Activated gamma-delta T cell (primary cell): ENCODE measurements around the gene REEP6.
"Not testable (repeated sequence)": the region's sequence is repeated elsewhere in the genome, so short reads cannot be mapped to it uniquely, and the experiment has no call there.

Experiments used
- DNase-seq: peaks from one replicate; lab custom pipeline; 2025; lab: John Stamatoyannopoulos, UW

Gene REEP6

DNA sequence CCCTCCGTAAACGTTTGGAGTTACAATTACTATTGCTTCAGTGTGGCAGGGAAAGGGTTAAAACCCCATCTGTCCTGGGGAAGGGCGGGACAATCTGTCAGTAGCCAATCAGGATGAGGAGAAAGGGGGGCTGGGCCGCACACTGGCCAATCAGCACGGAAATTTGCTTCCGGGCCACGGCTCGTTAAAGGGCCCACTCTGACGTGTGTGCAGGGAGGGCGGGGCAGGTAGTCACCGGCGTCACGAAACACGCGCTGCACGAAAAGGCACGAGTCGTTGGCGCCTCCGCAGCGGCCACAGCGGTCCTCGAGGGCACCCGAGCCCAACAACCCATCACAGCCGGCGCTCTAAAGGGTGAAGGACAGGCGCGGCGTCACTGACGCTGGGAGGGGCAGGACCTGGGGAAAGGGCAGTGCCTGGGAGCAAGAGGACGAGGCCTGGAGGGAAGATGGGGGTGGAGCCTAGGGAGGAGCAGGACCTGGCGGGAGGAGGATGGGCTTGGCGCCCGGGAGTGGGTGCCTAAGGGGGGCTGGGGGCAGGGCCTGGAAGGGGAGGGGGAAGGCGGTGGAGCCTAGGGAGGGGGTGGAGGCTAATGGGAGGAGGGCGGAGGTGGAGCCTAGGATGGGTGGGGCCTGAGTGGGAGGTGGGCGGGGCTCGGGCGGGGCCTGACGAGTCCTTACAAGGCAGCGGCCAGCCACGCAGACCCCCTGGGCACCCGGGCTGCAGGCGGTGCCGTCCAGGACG lies 17.0 kb downstream of the REEP6 start:
- peak; percentile 72 for DNase-seq

DNA sequence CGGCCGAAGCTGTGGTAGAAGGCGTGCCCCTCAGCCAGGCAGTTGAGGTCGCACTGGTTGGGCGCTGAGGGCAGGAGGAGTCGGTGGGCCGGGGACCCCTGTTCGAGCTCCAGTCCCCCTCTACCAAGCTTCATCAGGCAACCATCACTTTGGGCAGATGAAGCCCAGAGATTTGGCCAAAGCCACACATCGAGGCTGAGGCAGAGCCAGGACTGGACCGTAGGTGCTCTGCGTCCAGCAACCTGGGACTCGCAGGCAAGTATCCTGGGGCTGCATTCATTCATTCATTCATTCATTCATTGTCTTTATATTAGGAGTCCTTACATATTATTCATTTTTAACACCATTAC lies 17.5 kb downstream of the REEP6 start:
- DNase-seq = no peak

DNA sequence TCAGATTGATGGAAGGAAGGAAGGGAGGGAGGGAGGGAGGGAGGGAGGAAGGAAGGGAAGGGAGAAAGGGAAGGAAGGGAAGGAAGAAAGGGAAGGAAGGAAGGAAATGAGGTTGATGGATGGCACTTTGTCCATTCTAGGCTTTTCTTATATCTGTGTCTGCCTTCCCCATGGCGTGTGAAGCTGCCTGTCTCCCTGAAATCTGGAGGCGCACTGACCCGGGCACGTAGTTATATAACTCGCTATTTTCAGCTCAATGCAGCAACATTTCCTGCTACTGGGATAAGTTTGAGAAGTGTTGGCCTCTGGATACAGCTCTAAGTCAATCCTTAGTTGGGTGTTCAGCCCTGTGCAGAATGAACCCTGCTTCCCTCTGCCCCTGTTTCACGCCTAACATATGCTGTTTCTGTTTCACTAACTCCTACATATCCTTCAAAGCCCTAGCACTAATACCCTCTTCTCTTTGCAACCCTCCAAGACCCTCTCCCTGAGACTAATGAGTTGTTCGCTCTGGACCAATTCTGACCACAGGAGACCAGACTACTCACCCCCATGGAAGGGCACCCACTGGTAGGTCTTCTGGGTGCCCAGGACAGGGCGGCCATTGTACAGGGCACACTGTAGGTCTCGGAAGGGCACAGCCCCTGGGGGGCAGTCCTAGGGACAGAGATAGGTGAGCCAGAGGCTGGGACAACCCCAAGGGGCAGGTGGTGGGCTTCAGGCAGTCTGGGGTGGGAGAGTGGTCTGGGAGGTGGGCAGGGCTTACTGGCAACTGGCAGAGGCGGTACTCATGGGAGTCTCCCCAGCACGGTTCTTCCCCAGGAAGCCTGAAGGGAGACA lies 18.8 kb downstream of the REEP6 start:
- no peak for DNase-seq

DNA sequence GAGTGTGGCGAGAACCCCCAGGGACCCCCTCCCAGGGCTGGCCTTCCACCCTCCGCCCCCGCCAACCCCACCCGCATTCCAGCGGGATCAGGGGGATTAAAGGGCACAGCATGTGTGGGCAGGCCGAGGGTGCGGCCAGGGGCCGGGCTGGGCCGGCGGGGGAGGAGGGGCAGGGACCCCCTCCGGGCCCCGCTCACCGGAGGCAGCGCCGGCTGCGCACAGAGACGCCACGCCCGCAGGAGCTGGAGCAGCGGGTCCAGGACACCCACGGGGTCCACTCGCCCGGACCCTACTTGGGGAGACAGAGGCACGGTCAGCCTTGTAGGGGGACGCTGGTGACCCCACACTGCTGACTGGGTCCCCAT lies 19.4 kb downstream of the REEP6 start:
- no peak for DNase-seq

DNA sequence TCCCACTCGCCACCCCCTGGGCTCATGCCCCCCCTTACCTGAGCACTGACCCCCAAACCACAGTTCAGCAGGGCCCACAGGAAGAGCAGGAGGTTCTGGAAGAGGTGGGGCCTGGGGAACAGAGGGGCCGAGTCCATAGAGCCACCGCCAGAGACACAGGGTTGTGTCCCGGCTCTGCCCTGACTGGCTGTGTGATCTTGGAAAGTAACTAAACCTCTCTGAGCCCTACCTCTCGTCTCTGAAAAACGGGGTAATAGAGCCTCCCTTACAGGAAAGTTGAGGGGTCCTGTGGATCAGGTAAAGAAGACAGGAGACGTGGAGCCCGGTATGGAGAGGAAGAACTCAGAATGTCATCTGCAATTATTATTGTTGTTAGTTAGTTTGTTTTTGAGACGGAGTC lies 19.8 kb downstream of the REEP6 start:
- DNase-seq = no peak

DNA sequence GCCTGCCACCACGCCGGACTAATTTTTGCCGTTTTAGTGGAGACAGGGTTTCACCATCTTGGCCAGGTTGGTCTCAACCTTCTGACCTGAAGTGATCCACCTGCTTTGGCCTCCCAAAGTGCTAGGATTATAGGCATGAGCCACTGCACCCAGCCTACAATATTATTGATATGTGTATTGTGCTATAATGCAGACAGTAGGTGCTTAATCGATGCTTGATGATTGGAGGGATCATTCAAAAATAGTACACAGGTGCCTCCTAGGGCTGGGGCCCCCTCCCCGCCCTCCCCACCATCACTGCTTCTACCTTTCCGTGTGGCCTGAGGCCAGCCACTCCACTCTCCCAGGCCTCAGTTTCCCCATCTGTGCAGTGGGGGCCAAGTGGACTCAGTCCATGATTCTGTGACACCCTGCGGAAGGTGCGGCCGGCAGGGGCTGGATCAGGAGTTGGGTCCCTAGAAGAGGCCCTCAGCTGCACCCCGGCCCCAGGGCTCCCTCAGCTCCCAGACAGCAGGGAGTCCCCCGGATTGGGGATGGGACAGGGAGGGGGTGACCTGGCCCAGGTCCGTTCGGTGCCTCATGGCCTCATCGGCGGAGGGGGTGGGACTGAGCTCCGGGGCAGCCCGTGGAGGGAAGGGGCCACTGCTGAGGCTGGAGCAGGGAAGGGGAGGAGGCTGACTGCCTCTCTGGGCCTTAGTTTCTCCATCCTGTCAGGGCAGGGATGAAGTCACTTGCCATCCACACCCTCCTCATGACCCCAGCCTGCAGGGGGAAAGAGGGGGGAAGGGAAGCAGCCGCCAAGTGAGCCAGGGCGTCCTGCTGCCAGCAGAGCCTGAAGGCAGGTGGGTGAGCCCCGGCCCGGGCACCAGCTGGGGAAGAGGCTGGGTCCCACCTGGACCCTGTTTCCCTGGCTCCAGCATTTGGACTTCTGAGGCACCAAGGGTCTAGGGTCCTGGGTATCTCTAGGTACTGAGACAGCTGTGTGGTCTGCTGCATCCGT lies 20.6 kb downstream of the REEP6 start:
- DNase-seq = no peak

DNA sequence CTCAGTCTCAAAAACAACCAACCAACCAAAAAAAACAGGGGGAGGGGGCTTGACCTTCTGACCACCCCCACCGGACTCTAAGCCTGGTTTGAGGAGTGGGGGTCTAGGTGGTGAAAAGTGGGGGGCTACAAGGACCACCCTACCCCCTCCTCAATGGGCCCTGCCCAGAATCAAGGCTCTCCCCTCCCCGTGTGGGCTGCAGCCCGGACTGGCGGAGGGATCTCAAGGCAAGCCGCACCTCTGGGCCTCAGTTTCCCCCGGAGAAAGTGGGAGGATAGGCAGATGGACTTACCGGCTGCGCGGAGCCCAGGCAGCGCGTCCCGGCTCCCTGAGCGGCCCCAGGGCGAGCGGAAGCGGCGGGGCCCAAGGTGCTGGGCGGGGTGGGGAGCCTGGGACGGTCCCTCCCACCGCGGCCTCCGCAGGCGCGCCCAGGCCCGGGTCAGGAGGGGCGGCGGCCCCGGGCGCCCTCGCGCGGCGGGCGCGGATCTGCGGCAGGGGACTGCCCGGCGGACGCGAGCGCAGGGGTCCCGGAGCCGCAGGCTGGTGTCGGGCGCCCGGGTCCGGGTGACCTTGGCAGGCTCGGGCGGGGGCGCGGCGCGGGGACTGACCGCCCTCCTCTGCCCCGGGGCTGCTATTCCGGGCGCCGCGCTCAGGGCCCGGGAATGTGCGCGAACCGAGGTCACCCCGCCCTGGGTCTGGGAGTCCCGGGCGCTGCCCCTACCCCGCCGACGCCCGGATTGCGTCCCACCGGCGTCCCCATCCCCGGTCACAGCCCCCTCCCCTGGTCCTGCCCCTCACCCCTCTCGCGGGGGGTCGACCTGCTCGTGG lies 21.9 kb downstream of the REEP6 start, which contains the start of gene ADAMTSL5:
ADAMTSL5 (minus strand) TSS at position 349 of the 828 bp plus-strand sequence. CDS start 2,076 bp downstream, outside the sequence.
- peak; percentile 49 for DNase-seq

DNA sequence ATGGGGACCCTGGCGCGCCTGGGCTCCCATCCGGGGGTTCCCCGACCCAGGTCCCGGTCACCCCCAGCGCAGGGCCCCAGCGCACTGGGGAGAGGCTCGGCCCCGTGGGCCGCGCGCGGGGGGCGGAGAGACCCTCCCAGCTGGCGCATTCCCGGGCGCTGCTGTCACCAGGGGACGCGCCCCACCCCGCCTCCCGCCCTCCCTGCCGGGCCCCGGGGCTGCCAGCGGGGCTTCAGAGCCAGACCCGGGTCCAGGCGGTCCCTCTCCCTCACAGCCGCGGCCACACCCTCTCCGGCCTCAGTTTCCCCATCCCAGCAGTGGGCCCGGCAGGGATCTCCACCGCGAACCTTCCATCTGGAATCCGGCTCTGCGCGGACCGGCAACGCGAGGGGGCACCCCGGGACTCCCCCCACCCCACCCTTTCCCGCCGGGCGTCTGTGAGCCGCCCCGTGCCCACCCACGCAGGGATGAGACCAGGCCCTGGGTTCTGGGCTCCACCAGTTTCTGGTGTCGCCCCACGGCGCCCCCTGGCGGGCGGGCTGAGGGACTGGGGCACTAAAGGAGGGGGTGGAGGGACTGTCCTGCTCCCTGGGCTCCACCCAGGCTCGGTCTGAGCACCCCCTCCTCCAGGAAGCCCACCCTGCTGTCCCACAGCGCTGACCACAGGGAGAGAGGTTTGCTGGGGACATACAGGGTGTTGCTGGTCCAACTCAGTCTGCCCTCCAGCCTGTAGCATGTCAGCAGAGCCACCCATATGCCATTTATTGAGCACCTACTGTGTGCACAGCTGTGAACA lies 22.7 kb downstream of the REEP6 start:
- peak; percentile 50 for DNase-seq

DNA sequence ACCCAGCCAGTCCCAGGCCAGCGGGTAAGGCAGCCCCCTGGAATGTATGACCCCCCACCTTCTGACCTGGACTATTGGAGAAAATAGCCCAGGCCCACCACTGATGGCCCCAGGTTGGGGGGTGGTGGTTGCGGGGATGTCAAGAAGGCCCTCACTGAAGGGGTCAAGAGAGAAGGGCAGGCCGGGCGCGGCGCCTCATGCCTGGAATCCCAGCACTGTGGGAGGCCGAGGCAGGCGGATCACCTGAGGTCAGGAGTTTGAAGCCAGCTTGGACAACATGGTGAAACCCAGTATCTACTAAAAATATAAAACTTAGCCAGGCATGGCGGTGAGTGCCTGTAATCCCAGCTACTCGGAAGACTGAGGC lies 23.3 kb downstream of the REEP6 start:
- no peak for DNase-seq

DNA sequence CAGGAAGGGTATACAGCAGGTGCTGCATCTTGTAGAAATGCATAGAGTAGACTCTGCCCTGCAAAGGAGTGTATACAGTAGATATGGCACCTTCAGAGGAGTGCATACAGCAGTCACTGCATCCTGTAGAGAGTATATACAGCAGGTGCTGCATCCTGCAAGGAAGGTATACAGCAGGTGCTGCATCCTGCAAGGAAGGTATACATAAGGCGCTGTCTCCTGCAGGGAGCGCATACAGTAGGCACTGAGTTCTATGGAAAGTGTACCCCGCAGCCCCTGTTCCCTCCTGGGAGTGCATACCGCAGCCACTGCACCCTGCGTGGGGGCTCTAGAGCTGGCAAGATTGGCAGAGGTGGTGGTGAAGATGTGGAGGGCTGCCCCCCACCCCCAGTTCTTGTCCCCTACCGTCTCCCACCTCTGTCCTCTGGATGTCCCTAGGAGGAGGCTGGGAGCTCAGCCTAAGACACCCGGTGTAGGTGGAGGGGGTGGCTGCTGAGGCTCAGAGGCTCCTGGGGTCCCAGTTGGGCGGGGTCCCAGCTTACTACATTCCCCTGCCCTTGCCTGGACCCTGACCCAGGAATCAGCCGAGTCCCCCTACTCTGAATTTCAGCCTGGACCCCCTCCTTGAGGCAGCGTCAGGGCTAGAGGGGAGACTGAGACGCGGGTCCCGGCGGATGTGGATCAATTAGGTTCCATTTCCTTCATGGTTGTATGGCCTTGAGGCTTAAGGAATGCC lies 24.2 kb downstream of the REEP6 start:
- DNase-seq = no peak

DNA sequence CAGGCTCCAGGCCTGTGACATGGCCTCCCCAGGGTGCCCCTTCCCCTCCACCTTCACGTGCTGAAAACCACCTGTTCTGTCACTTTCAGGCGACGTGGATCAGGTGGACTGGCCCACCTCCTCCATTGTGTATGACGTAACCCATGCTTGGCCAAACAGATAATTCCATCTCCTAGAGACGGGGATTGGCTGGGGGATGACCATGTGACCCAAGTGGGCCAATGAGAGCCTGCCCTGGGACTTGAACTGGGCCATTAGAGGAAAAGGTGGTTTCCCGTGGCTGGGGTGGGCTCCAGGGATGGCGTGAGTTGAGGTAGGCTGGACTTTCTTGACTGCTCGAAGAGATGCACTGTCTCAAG lies 25.4 kb downstream of the REEP6 start:
- DNase-seq = no peak

DNA sequence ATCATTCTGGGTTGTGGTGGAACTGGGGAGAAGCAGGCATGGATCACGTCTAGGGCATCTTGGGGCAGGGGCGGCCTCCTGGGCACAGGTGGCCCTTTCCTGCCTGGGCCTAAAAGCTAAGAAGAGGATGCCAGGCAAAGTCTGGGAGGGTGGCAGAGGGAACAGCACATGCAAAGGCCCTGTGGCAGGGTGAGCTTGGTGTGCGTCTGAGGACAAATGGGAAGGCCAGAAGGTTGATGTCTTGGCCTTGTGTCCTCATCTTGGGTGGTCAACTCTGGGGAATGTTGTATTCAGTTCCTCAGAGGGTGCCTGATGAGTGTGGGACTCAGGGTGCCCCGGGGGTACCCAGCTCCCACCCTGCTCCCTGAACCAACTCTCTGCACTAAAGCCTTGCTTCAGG lies 27.5 kb downstream of the REEP6 start:
- no peak for DNase-seq

DNA sequence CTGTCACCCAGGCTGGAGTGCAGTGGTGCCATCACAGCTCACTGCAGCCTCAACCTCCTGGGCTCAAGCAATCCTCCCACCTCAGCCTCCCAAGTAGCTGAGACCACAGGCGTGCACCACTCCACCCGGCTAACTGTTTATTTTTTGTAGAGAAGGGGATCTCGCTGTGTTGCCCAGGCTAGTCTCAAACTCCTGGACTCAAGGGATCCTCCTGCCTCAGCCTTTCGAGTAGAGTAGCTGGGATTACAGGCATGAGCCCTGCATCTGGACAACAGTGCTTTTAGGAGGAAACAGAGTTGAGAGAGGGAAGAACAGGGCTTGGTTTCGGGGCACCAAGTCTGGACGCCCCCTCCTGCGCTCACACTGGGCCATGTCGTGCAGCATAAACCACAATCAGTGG lies 28.8 kb downstream of the REEP6 start:
- DNase-seq = not testable (repeated sequence)

DNA sequence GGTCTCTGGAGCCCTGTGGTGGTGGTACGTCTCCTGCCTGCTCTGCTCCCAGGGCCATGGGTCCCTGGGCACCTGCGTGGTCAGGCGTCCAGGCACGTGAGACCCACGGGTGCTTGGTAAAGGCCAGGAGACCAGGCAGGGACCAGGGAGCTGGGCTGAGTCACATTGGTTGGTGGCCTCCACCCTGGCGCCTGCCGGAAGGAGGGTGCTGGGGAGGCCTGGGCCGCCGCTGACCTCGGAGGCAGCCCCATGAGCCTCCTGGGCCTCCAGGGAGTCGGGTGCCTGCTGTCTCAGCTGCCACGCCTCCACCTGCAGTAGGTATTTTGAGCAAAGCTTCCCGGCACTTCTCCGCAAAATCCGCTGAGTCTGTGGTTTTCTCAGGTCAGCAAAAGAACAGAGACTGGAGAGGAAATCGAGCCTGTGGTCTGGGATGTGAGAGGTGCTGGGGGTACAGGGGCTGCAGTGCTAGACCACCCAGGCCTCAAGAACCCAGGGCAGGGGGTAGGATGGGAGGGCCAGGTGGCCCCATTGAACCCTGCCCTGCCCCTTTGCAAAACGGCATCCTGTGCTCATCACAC lies 29.3 kb downstream of the REEP6 start:
- DNase-seq = no peak

DNA sequence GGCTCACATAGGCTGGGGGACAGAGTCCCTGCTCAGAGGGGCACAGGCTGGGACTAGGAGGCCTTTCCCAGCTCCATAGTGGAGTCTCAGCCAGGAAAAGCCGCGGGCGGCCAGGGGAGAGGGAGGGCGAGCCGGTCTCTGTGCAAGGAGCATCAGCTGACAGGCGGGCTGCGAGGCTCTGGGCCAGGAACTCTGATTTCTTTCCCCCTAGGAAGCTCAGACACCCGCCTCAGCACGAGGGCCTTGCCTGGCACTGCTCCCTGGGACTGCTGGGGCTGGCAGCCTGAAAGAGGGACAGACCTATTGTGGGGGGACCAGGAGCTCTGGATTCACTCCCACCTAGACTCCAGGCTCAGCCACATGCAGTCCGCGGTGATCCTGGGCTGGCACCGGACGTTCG lies 30.7 kb downstream of the REEP6 start:
- no peak for DNase-seq

DNA sequence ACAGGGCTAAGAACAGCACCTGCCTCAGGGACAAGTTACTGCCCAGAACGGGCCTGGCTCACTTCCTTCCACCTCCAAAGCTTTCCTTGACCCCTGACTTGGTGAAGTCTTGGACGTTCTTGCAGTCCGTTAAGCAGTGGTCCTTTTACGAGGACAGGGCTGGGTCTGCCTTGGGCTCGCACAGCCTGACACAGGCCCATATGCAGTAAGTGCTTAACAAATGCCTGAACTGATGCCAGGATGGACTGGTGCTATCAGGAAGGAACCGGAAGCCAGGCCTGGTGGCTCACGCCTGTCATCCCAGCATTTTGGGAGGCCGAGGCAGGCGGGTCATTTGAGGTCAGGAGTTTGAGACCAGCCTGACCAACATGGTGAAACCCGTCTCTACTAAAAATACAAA lies 31.1 kb downstream of the REEP6 start:
- no peak for DNase-seq

DNA sequence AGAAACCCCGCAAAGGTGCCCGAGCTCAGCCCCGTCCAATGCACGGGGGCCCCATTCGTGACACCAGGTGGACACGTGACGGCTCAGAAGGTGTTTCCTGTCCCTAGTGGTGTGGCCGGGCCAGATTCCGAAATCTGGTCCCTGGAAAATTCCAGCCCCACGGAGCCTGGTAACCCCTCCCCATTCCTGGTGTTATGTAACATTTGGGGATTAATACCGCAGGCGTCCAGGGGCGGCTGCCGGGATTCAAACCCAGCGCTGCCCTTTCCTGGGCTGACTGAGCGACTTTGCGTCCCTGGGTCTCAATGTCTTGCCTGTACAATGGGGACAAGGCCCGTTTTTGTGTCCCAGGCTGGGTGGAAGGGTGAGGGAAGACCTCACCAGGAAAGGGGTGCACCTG lies 31.9 kb downstream of the REEP6 start:
- no peak for DNase-seq

DNA sequence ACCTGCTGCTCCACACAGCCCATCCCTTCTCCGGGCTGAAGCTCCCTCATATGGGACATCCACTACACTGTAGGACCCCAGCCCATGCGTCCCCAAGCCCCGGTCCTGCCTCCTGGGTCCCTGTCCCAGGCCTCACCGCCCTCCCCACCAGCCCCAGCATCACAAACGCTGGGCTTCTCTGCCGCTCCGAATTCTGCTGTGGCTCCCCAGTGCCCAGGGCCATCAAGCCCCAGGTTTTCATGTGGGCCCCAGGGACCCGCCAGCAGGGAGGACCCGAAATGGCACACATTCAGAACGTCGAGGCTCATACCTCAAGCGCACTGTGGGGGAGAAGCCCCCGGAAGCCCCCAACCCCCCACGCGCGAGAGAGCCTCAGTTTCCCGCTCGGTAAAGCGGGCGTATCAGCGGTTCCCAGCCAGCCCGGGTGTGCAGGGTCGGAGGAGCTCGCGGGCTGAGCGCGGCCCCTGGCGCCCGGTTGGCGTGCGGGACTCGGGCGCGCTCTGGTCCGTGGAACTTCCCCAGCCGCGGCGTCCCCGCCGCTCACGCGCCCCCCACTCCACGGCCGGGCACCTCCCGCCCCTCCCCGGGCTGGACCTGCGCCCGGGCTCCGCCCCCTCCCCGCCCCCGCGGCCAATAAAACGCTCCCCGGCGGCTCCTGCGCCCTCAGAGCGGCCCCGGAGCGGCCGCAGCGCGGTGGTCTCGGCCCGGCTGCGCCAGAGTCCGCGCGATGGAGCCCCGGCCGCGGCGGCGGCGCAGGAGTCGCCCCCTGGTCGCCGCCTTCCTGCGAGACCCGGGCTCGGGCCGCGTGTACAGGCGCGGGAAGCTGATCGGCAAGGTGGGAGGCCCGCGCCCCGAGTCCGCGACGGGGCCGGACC lies 32.7 kb downstream of the REEP6 start, which contains the start of gene PLK5:
PLK5 (plus strand) TSS at position 666 of the 875 bp plus-strand sequence. CDS start 2,920 bp downstream, outside the sequence.
- DNase-seq = no peak
